K562 (cell line): ENCODE measurements around the gene SV2A. TPM values are rescaled to one million over a fixed set of nuclear protein-coding genes. Genes with fewer than 3 reads are reported as not detected.

Experiments used
- ATAC-seq: fragments of 200-7000 bp; cut with Tn5 transposase; 3 replicates; pipeline ENCODE4 v1.9.1; 2020; ENCODE audit warnings: moderate library complexity
- BruUV-seq: library from RNA; stranded (reverse); fragments of 400-500 nt; replicated peaks from 2 replicates; lab custom pipeline; 2021; lab: Mats Ljungman, UMichigan
- CTCF ChIA-PET: fragments of 300-600 bp; formaldehyde crosslinking; extraction: SDS; loops from one replicate; lab custom pipeline; 2021; ENCODE audit warnings: low intra/inter-chr PET ratio; lab: Yijun Ruan, JAX
- POLR2A ChIA-PET: fragments of 300-600, 350-650 bp; sonication (Branson Sonifier 250); formaldehyde crosslinking; extraction: SDS; loops from one replicate; lab custom pipeline; 2021; ENCODE audit warnings: antibody characterized with exemption, inconsistent platforms; lab: Yijun Ruan, JAX
- DNase-seq, 4 experiments: peaks; one replicate each; pipeline versions ENCODE4 v3.0.0 to v3.0.0-alpha.2; 2011 to 2018; ENCODE audit warnings: low spot score in 3 of 4, mixed read lengths in 3 of 4; ENCODE audit errors: extremely low read depth in 1 of 4
- FAIRE-seq: peaks from 2 replicates; lab custom pipeline; 2011; peaks lifted over from hg19 to GRCh38; lab: Jason Lieb, UNC
- H2AFZ ChIP-seq: 2 replicates; pipeline ENCODE4 v1.6.0; 2011; ENCODE audit warnings: low read depth, low read length, control low read depth, inconsistent platforms
- H3K27ac ChIP-seq: fragments of 200-600 bp; 3 replicates; pipeline ENCODE4 v1.8.0; 2011; ENCODE audit warnings: low read depth, mild to moderate bottlenecking, control low read depth, inconsistent platforms, low read length, moderate library complexity, mixed read lengths; ENCODE audit errors: extremely low read depth
- H3K27me3 ChIP-seq, 2 experiments: fragments of 300-600 bp in 1 of 2; 2 replicates in 1 of 2; 3 replicates in 1 of 2; pipeline versions ENCODE4 v1.6.0 to v1.8.0; 2011; ENCODE audit warnings: inconsistent platforms in 2 of 2, low read length in 2 of 2, mild to moderate bottlenecking in 1 of 2, mixed read lengths in 1 of 2, moderate library complexity in 1 of 2; ENCODE audit not compliant: control insufficient read depth in 2 of 2, insufficient read depth in 2 of 2
- H3K36me3 ChIP-seq: fragments of 300-600 bp; 3 replicates; pipeline ENCODE4 v1.8.0; 2011; ENCODE audit warnings: mild to moderate bottlenecking, low read length, inconsistent platforms; ENCODE audit not compliant: control insufficient read depth, insufficient read depth
- H3K4me1 ChIP-seq, 2 experiments: fragments of 200-600 bp in 1 of 2; replicated peaks in 1 of 2; 2 replicates in 1 of 2; 3 replicates in 1 of 2; pipeline versions ENCODE4 v1.5.1 to v1.8.0; 2011; ENCODE audit warnings: inconsistent platforms in 2 of 2, low read length in 2 of 2, mild to moderate bottlenecking in 1 of 2, mixed read lengths in 1 of 2, moderate library complexity in 1 of 2; ENCODE audit not compliant: control insufficient read depth in 2 of 2, insufficient read depth in 2 of 2
- H3K4me2 ChIP-seq: 2 replicates; pipeline ENCODE4 v1.6.1; 2011; ENCODE audit warnings: low read length, control low read depth, inconsistent platforms, mixed read lengths; ENCODE audit not compliant: insufficient read depth
- H3K4me3 ChIP-seq: fragments of 200-600 bp; sonication (generic), shearing (Covaris generic); 2 replicates; pipeline ENCODE4 v1.5.1; 2016; ENCODE audit warnings: control low read depth, inconsistent platforms
- H3K79me2 ChIP-seq: fragments of 200-600 bp; 3 replicates; pipeline ENCODE4 v1.8.0; 2011; ENCODE audit warnings: low read length, inconsistent platforms; ENCODE audit not compliant: control insufficient read depth, insufficient read depth
- H3K9ac ChIP-seq, 2 experiments: 2 replicates each; pipeline versions ENCODE4 v1.6.0 to v1.6.1; 2011; ENCODE audit warnings: low read depth in 2 of 2, low read length in 2 of 2, control low read depth in 1 of 2, inconsistent platforms in 1 of 2, mild to moderate bottlenecking in 1 of 2, mixed read lengths in 1 of 2; ENCODE audit not compliant: insufficient read depth in 1 of 2
- H3K9me1 ChIP-seq: one replicate; pipeline ENCODE4 v1.6.0; 2011; ENCODE audit warnings: inconsistent platforms, mild to moderate bottlenecking, low read length, moderate library complexity; ENCODE audit not compliant: control insufficient read depth, insufficient read depth
- H3K9me3 ChIP-seq: replicated peaks from 2 replicates; pipeline ENCODE4 v1.5.1; 2011; ENCODE audit warnings: low read depth, low read length, inconsistent platforms; ENCODE audit not compliant: control insufficient read depth, insufficient read depth
- H4K20me1 ChIP-seq: replicated peaks from 2 replicates; pipeline ENCODE4 v1.6.1; 2011; ENCODE audit warnings: low read length, inconsistent platforms, mixed read lengths; ENCODE audit not compliant: control insufficient read depth, insufficient read depth
- BDP1 ChIP-seq: IDR thresholded peaks from 3 replicates; pipeline ENCODE4 v1.6.1; 2011; ENCODE audit not compliant: insufficient read length, insufficient read depth
- CBX1 ChIP-seq: sonication (generic); IDR thresholded peaks from 2 replicates; pipeline ENCODE4 v1.6.1; 2016; ENCODE audit warnings: antibody characterized with exemption, low read depth, mild to moderate bottlenecking
- GABPB1 ChIP-seq: sonication (generic); formaldehyde crosslinking; IDR thresholded peaks from 2 replicates; pipeline ENCODE4 v1.8.0; 2022; ENCODE audit warnings: mild to moderate bottlenecking, missing genetic modification reagents
- GATA2 ChIP-seq: sonication (generic); formaldehyde crosslinking; IDR thresholded peaks from 2 replicates; pipeline ENCODE4 v1.4.0; 2020; ENCODE audit warnings: mild to moderate bottlenecking, missing genetic modification reagents
- ILF3 ChIP-seq: fragments of 450-650 bp; IDR thresholded peaks from 2 replicates; pipeline ENCODE4 v1.6.1; 2018; ENCODE audit warnings: antibody characterized with exemption, mild to moderate bottlenecking, moderate library complexity, borderline replicate concordance
- NBN ChIP-seq: fragments of 450-650 bp; IDR thresholded peaks from 2 replicates; pipeline ENCODE4 v1.6.1; 2016; ENCODE audit warnings: low read depth, mild to moderate bottlenecking
- NFATC3 ChIP-seq: fragments of 450-650 bp; IDR thresholded peaks from 2 replicates; pipeline ENCODE4 v1.6.1; 2017; ENCODE audit warnings: mild to moderate bottlenecking
- SP1 ChIP-seq: sonication (generic); formaldehyde crosslinking; IDR thresholded peaks from 2 replicates; pipeline ENCODE4 v1.8.1; 2022; ENCODE audit warnings: mild to moderate bottlenecking, missing genetic modification reagents
- TCFL5 ChIP-seq: fragments of 250-450 bp; sonication (Bioruptor Pico); conservative IDR thresholded peaks from 2 replicates; pipeline ENCODE4 v1.6.1; 2021; ENCODE audit warnings: mild to moderate bottlenecking, moderate library complexity, matching md5 sums
- TOE1 ChIP-seq, 2 experiments: fragments of 450-650 bp in 1 of 2; sonication (generic) in 1 of 2; formaldehyde crosslinking in 1 of 2; IDR thresholded peaks; 2 replicates each; pipeline versions ENCODE4 v1.7.1 to v1.8.0; 2016 to 2022; ENCODE audit warnings: borderline replicate concordance in 2 of 2, mild to moderate bottlenecking in 2 of 2, antibody characterized with exemption in 1 of 2, inconsistent platforms in 1 of 2, low read depth in 1 of 2, missing genetic modification reagents in 1 of 2, moderate library complexity in 1 of 2
- UBTF ChIP-seq, 2 experiments: IDR thresholded peaks; 2 replicates each; pipeline ENCODE4 v1.6.1; 2012; ENCODE audit warnings: improper control_type of control experiment in 2 of 2, low read depth in 2 of 2, low read length in 2 of 2, borderline replicate concordance in 1 of 2
- ZC3H11A ChIP-seq: IDR thresholded peaks from 2 replicates; pipeline ENCODE4 v1.6.1; 2012; ENCODE audit warnings: low read depth, low read length, improper control_type of control experiment
- ZNF124 ChIP-seq: sonication (generic); formaldehyde crosslinking; IDR thresholded peaks from 2 replicates; pipeline ENCODE4 v1.8.1; 2022; ENCODE audit warnings: missing genetic modification reagents
- ZNF79 ChIP-seq: fragments of 250-450 bp; sonication (Bioruptor Pico); IDR thresholded peaks from 2 replicates; pipeline ENCODE4 v1.4.0; 2020; ENCODE audit warnings: low read depth, mild to moderate bottlenecking, moderate library complexity
- WGBS: fragments of 100-300 bp; shearing (Covaris generic); methylation state at CpG from one replicate; pipeline ENCODE4 v1.1.6; 2016; ENCODE audit warnings: low coverage, mixed read lengths; ENCODE audit not compliant: insufficient coverage; ENCODE audit errors: missing lambda C conversion rate; 5-methylcytosine and 5-hydroxymethylcytosine counted together
- in situ Hi-C: fragments of 300-500 bp; cut with MboI; formaldehyde crosslinking; loops from 4 replicates; pipeline ENCODE4 v1.15.0; 2018; ENCODE audit warnings: inconsistent platforms, mixed read lengths
- intact Hi-C: fragments of 100-400 bp; cut with micrococcal nuclease; formaldehyde crosslinking; loops from 2 replicates; pipeline ENCODE4 v1.14.2; 2022
- polyA plus RNA-seq, 8 experiments: library from polyadenylated mRNA; depleted of rRNA in 4 of 8; stranded (reverse) in 5 of 8; unstranded in 3 of 8; fragments of >200 nt; fragmentation: Nextera tagmentation in 2 of 8; fragmentation: Illumina TruSeq in 1 of 8; extraction: Ambion mirVana in 2 of 8; extraction: Trizol in 1 of 8; gene quantifications; 2 replicates each; pipeline versions ENCODE4 v1.2.1 to v1.2.3, GENCODE V29; 2011 to 2014; ENCODE audit warnings: inconsistent platforms in 1 of 8, missing spikeins in 1 of 8
- total RNA-seq, 7 experiments: library from RNA; depleted of rRNA in 6 of 7; stranded (reverse); fragments of >200 nt in 6 of 7; fragmentation: Illumina TruSeq in 2 of 7; extraction: Trizol in 2 of 7; gene quantifications; 2 replicates each; pipeline versions ENCODE4 v1.2.1 to v1.2.3, GENCODE V29; 2011 to 2021; ENCODE audit warnings: low replicate concordance in 1 of 7

Gene SV2A
- total and polyA plus RNA-seq, 9 of the 15 experiments (the other 6 are each of a cell fraction or from before 2014, with no cell fraction given): 0.07 to 0.22 (median 0.11) TPM; not detected in 1

DNA sequence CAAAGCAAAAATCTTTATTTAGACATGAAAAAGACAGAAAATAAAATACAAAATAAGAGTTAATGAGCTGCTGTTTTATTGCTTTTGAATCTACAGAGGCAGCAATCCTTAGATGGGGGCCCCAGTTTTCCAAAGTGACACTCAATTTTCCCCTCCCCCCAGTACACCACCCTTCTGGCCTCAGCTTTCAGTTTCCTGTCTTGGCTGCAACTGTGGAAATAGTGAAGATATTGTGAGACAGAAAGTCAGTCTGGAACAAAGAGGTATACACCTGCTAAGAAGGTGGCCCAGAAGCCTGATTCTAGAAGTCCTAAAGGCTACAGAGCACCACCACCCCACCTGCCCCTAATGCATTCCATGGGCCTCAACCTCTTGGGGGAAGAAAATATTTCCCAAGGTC is 20.1 kb upstream of the SV2A start (continued):
- TF ChIP-seq BDP1: no peak
- no peak for TF ChIP-seq TCFL5
- TF ChIP-seq ILF3: no peak
- no peak for TF ChIP-seq ZNF124 (CRISPR knock-in tag)
- TF ChIP-seq NFATC3: no peak
- no peak for TF ChIP-seq UBTF (IDR thresholded peaks at IDR 0.05; ENCODE audit: borderline replicate concordance in 1 of 2, low read depth in 2 of 2, low read length in 2 of 2)
- no peak for TF ChIP-seq ZC3H11A

DNA sequence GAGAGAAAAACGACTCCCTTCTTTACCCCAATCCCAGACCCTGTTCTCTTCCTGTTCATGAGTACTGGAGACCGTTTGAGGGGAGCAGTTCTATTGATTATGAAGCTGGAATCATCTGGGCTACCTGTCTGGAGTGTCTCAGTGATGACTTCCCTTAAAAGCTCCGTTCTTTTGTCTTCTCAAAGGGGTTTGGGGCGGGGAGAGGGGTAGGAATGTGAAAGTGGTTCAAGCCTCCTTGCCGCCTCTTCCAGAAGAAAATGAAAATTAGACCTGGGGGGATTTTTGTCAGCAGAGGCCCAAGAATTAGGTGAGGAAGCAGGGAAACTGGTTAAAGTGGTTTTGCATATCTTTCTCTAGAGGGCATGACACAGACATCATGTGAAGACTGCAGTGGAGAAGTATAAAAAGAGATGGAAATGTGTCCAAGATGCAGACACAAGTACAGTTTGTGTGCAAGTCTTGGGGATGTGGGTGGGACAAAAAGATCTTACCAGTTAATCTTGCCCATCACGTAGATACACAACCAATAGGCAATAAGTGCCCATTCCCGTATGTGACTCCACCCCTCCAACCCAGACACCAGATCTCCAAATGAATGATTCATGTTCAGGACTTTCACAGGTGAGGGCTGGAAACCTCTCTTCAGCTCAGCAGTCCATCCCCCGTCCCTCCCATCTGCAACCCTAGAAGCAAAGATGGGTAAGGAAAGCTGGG is 19.5 kb upstream of the SV2A start:
- peaks cover 23 to 39% of the 10 kb centered on the region in 2 experiments for H3K4me1 ChIP-seq
- H3K9me1 ChIP-seq: no peaks in the 10 kb centered on the region
- no peaks in the 10 kb centered on the region for H3K9me3 ChIP-seq
- intact Hi-C loops: no loop called here
- no TSS peak for BruUV-seq
- in situ Hi-C loops: no loop called here
- ATAC-seq: no peak
- no peak overlapping the region for H3K27ac ChIP-seq
- FAIRE-seq: peak; percentile 49
- WGBS: 19% methylated on average over 8 of the region's 8 CpGs
- peak overlapping the region; percentile 68 for H3K4me2 ChIP-seq
- ChIA-PET POLR2A (interaction anchor here (0.6 to 2.7 kb wide), 5 partner anchors 8 to 250 kb away, joined by 3 to 24 read pairs (median 3); partner anchors contain the start of gene SF3B4), CTCF (no interaction called here)
- H2AFZ ChIP-seq: peak overlapping the region; percentile 75
- no peak for DNase-seq
- H4K20me1 ChIP-seq: no peaks in the 10 kb centered on the region
- no peaks in the 10 kb centered on the region for H3K36me3 ChIP-seq
- no peaks in the 10 kb centered on the region for H3K27me3 ChIP-seq
- H3K79me2 ChIP-seq: no peaks in the 10 kb centered on the region
- peak overlapping the region; percentile 24 to 53; a peak in 3 of 4 replicates for H3K9ac ChIP-seq
- peak overlapping the region; percentile 2; the same call in 1 of the 2 replicates for H3K4me3 ChIP-seq
- 0 out of 2 replicates have a peak, but pooled peaks have one; percentile 3 for TF ChIP-seq TOE1 (IDR thresholded peaks at IDR 0.05; ENCODE audit: borderline replicate concordance)
- TF ChIP-seq TOE1 (CRISPR knock-in tag; IDR thresholded peaks at IDR 0.05; ENCODE audit: borderline replicate concordance, low read depth): no peak
- TF ChIP-seq ZNF79 (CRISPR knock-in tag): no peak
- no peak for TF ChIP-seq GATA2 (CRISPR knock-in tag)
- no peak for TF ChIP-seq NBN
- no peak for TF ChIP-seq SP1 (CRISPR knock-in tag)
- no peak for TF ChIP-seq GABPB1 (CRISPR knock-in tag)
- no peak for TF ChIP-seq CBX1
